HG03097 (cell line): ENCODE data around the gene ANXA6.

ENCODE experiments used
- ATAC-seq: cut with Tn5 transposase; IDR thresholded peaks from one replicate; pipeline ENCODE4 v1.9.1; 2021; ENCODE audit not compliant: unreplicated experiment, low FRiP score

Gene ANXA6

DNA sequence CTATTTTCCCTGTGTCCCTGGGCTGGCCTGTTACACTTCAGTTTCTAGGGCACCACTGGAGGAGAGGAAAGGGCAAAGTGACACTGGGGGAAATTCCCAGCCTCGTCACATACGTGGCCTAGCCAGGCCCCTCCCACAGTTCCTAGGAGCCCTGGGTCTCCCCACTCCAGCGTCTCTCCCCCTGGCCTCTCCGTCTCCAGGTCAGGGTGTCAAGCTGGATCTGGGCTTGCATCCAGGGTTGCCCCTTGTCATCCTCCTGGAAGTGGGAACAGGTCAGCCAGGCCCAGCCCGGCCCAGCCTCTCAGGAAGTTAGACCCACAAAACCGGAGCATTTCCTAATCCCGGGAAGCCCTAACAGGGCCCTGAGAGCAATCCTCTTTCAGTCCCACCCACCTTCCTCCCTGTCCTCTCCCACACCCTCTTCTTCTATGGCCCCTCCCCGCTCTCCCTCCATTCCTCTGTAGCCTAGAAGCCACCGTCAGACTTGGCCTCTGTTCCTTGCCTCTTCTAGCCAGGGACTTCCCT lies 72.0 kb downstream of the ANXA6 start:
- ATAC-seq: no peak

DNA sequence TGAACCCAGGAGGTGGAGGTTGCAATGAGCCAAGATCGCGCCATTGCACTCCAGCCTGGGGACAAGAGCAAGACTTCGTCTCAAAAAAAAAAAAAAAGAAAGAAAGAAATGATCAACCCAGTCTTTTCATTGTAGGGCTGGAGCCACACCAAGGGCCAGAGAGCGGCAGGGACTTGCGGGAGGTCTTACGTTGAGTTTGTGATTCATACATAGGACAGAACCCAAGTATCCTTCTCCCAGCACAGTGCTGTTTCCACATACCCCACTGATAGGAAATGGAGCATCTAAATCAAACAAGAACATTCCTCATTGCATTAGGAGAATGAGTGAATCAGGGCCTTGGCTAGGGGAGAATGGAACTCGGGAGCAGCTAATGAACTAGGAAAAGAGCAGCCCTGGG lies 73.2 kb downstream of the ANXA6 start:
- no peak for ATAC-seq

DNA sequence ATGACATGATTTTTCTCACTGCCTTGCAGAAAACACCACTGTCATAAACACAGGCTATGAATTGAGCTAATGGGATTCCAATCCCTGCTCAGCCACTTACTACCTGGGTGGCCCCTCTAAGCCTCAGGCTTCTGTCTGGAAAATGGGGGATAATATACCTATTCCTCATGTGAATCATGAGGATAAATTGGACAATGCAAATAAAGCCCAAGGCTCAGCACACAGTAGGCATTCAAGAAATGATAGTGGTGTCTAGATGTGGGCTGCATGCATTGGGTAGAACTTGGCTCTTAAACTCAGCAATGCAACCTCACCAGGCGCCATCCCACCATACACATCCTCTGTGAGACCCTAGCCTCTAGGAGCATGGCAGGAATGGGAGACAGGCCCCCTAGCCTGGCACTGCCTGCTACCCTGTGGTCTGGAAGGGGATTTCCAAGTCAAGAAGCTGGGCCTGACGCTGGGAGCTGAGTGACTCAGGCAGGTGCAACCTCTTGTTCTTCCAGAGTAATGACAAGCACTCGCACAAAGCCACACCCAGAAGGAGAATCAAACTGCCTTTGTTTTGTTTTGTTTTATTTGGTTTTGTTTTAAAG lies 74.4 kb downstream of the ANXA6 start:
- no peak for ATAC-seq

DNA sequence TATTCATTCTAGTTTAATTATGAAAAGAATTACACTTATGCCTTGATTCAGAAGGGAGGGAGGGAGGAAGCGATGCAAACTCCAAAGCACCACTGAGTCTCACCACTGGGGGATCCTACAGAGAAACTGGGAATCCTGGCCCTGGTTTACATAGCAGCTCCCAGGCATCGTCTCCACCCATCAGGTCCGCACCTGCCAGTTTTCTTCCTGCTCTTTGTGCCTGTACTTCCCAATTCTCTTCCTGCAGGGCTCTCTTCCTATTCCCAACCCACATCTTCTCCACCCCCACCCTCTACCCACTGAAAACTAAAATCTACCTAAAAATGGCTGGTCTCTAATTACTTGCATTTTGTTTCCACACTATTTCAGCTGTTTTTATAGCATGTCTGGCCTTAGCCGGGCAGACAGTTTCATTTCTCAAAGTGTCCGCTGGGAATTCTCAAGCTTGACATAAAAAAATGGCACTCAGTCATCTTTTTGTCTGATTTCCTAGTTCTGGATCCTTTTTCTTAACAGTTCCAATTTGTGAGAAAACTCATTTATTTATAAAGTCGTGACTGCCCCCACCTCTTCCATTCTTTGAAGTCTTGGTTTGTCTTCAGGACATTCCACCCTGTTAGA lies 75.2 kb downstream of the ANXA6 start:
- ATAC-seq: no peak

DNA sequence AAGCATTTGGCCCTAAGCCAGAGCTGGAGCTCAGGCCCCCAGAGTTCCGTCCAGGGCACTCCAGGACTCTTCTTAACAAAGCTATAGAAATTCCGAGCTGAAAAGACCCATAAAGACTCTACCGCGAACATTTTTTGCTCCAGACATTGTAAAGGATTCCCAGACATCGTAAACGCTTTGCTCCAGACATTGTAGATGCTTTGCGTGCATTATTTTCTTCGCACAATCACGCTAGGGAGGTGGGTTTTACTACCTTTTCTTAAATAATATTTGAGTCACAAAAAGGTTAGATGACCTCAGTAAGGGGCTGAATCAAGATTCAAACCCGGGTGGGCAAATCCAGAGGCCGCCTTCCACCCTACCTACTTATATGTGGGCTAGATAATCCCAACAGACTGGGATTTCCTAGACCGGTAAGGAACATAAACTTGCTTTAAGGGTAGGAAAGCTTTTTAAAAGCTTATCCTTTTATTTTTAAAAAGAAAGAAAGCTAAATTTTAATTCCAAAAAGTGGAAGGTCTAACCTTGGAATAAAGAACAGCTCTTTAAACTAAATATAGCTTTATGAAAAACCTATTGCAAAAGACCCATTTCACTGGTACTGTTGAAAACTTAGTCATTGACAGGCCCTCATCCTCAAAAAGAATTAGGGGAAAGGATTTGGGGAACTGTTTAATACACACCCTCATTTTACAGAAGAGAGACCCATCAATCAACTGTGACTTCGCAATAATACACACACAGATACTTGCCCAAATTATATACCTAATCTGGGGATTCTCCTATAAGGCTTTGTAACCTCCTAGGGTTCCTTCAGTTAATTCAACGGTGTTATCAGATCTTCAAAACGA lies 75.9 kb downstream of the ANXA6 start:
- ATAC-seq: no peak

DNA sequence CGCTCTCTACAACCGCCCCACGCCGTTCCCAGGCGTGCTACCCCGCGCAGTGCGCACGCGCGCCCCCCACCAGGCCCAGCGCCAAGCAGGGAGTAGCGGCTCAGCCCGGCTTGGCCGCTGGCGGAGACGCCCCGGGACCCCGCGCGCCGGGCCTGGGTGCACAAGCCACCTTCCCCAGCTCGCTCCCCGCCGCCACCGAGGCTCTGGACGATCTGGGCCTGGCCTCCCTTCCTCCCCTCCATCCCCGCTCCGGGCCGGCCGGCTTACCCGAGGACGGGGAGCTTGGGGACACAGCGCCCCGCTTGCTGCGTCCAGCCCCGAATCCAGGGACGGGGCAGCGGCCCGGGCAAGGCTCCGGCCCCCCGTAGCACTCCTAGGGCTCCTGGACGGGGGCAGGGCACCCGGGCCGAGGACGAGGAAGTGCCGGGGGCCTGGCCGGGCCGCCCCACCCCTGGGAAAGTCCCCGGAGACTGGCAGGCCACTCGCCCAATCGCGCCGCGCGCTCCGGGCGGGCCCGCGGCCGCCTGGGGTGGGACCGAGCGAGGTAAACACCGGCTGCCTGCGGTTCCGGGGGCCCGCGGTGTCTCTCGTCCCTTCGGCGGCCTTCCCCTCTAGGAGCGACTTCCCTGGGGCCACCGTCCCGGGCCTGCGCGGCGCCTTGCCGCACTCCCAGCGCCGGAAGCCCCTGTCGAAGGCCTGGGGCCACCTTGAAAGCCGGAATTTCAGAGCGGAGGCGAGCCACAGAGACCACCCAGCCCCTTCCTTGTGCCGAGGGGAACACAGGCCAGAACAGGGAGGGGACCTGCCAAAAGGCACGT lies 76.8 kb downstream of the ANXA6 start, which contains the start of gene TNIP1:
Gene TNIP1, minus strand, starts transcription at position 422 of the 818 bp plus-strand sequence. CDS start 15,939 bp downstream, outside the sequence.
- peak; percentile 76 for ATAC-seq

DNA sequence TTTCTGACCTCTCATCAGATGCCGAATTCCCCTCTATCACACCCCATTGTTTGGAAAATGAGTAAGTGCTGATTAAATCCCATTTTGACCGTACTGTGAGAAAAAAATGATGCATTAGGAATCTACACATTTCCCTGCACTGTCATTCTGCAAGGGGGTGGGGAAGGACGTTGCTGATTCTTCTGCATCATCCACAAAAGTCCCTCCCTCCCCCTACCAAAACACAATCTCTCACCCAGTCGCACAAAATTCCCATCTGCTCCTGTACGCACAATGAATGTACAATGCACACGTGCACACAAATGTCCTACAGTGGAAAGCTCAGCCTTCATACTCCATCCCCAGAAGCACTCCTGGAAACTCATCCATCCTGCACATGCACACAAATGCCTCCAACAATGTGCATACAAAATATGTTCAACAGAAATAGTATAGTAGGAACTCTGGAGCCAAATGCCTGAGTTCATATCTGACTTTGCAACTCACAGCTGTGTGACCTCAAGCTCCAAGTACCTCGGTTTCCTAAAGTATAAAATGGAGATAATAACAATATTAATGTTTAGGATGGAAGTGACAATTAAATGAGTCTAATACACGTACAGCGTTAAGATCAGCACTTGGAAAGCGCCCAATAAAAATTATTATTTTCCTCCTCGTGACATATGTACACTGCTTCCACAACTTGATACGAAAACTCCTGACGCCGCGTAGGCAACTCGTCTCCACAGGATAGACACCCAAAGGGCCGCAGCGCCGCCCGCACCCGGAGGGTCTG lies 77.6 kb downstream of the ANXA6 start:
- no peak for ATAC-seq

DNA sequence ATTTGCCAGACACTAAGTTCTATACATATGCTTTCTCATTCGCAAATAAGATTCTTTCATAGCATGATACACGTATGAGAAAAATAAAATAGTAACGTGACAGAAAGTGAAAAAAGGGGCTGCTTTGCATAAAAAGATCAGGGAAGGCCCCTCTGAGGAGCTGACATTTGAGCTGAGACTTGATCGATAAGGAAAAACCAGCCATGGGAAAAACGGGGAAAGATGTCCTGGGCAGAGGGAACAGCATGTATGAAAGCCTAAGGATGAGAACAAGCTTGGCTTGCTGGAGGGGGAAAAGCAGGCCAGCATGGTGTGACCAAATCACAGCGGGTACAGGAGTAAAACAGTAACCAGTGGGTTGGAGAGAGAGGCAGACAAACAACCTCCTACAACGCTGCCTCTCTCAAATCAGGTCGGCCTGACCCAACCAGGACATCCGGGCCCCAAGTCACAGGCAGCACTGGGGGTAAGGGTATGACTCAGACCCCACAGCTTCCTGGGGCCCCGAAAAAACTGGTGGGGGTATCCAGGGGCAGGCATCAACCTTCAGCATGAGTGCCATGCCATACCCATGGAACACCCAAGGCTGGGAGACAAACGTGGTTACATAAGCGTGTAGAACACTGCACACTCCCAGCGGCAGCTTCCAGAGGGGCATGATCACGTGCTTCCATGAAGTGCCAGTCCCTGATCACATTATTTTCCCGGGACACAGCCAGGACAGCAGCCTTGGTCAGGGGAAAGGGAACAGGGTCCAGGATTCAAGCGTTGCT lies 78.9 kb downstream of the ANXA6 start:
- peak; percentile 38 for ATAC-seq

DNA sequence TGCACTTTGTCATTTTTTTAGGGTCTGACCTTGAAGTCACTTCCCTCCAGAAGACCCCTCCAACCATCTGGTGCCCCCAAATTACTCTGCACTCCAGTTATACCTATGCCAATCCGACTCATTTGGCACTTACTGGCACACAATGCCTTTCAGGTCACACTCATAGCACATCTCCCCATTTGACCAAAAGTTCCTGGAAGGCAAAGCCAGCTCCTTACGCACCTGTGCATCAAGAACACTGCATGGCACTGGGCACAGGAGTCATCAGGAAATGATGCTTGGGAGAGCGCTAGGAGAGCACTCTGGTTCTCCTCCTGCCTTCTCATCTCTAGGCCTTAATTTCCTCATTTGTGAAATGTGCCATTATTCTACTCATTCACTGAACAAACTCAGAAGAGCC lies 79.6 kb downstream of the ANXA6 start:
- no peak for ATAC-seq

DNA sequence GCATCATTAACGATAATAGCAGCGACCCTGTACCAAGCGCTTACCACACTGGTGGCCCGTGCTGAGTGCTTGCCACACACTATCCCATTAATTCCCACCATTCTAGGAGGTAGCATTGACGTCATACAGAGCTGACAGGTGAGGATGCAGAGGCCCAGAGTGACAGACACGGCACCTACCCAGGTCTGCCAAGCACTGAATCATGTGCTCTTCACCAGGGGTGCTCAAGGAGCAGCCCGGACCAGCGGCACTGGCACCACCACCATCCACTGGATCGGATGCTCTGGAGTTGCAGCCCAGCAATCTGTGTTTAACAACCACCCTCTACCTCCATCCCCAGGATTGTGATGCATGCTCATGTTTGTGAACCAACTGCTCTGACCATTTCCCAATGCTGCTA lies 80.2 kb downstream of the ANXA6 start:
- no peak for ATAC-seq

DNA sequence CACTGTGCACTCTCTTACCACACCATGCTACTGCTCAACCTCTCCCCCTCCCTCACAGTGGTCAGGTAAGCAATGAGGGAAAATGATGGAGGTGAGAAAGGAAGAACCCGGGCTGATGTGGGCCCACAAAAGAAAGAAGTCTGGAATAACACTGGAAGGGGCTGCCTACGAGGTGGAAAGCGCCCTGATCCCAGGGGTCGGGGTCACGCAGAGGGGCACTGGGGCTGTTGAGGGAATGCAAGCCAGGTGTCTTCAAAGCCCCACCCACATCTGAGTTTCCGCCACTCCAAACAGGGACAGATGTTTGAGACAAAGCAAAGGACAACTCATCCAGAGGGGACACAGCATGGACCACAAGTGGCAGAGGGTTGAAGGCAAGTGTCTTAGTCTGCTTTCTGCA lies 81.0 kb downstream of the ANXA6 start:
- no peak for ATAC-seq

DNA sequence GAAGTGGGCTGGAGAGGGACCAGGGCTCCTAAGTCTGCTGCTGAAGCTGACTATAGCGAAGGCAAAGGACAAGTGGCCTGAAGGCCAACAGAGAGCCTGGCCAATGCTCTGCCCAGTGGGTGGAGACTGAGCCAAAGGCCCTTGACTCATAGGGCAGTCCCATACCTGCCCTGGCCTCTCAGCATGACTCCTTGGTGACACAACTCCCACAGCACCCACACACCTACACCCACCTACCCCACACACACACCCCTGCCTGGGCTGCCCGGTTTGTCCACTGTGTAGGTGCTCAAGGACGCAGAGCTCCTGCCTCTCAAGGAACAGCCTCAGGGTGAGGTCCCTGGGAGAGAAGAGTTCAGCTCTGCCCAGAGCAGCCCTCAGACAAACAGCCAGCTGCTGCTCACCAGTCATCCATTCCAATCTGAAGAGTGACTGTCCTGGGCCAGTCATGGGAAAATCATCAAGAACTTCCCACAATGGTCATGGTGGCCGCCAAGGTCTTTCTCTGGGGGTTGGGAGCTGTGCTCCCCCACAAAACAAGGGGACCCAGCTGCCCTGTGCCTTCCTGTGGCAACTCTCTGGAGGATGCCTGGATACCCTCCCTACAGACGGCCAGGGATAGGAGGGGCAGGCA lies 81.8 kb downstream of the ANXA6 start:
- no peak for ATAC-seq

DNA sequence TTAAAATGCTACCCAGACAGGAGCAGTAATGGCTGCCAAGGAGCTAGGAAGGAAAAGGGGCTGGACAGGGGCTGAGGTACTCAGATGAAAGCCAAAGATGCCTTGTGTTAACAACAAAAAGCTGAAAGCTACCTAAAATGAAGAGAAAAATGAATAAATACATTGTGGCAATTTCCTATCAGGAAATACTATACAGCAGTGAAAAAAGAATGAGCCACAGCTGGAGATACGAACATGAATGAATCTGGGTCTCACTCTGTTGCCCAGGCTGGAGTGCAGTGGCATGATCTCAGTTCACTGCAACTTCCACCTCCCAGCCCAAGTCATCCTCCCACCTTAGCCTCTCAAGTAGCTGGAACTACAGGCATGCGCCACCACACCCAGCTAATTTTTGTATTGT lies 83.0 kb downstream of the ANXA6 start:
- no peak for ATAC-seq

DNA sequence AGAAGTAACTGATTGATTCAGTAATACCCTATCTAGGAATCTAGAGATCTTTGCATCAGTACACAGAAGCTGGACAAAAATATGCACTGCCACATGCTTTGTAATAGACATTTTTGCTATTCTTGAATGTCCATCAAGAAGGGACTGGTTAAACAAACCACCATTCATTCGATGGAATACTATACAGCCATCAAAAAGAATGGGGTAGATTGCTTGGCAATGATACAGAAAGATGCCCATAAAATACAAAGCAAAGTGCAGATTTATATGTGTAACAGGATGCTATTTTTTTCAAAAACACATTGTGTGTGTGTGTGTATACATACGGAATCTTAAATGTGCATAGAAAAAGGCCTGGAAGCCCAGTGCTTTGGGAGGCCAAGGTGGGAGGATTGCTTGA lies 84.3 kb downstream of the ANXA6 start:
- no peak for ATAC-seq

DNA sequence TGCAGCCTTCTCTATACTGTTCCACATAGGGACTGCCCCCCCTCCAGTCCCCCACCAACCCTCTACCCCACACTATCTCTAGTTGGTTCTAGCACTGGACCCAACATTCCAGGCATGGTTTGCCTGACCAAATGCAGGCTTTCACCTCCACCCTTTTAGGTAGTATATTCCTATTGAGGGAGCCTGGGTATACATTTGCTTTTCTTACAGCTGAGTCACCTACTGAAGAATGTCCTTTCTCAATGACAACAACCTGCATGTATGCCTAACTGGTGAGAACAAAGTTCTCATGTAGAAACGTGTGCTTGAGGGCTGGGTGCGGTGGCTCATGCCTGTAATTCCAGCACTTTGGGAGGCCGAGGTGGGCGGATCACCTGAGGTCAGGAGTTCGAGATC lies 85.0 kb downstream of the ANXA6 start:
- ATAC-seq: no peak

DNA sequence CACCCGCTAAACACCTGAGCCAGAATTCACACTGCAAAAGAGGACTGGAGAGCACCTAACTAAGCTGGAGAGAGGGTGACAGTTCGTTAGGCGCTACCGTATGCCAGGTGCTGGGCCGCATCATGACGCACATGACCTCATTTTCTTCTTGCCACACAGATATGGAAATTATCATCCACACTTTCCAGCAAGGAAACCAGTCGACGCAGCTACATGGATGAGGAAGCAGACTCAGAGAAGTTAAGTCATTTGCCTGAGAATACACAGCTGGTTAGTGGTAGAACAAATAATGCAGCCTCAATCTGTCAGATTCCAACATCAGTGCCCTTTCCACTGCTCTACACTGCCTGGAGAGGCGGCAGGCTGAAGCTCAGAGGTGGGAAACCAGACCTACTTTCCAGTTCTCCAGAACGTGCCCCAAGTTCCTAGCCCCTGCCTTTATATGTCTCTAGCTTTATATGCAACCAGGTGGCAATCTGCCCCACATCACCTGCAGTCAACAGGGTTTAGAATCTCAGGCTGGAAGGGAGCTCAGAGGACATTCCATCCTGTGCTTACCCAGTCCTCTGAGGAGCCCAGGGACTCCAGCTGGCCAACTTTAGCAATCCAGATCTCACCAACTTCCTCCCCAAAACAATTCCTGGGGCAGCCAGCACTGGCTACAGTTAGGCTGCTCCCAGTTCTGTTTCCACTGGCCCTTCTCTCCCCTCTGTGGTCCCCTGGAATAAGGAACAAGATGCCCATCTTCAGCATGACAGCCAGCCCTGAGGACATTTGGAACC lies 85.5 kb downstream of the ANXA6 start:
- ATAC-seq: no peak

DNA sequence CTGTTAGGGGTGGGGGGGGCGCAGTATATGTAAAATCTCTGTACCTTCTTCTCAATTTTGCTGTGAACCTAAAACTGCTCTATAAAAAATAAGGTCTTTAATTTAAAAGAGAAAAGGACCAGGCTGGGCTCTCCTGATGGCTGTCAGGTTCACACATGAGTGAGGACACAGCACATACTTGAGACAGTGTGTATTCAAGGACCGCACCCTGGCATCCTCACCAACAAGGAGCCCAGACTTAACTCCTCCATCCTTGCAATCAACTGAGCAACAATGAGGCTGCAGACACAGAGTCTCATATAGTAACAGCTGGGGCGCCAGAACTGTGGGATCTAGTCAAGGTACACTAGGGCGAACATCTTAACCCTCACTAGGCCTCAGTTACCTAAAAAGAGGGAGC lies 86.6 kb downstream of the ANXA6 start:
- no peak for ATAC-seq

DNA sequence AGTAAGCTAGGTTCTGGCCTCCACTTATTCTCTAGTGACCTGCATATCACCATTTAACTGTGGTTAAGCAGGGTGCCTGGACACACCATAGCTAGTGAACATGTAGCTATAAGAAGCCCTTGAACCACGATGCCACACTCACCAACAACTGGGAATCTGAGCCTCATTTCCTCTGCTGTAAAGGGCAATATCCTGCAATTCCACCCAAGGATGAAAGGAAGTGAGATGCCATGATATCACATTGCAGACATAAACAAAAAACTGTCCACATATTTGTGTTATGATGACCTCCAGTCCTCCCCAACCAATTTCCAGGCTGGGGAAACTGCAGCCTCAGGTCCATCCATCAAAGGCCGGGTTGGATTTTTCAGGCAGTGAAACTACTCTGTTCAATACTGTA lies 87.1 kb downstream of the ANXA6 start:
- ATAC-seq: no peak
